IPS-18c (cell line): ENCODE measurements around the gene ARMS2.

ENCODE experiments used
- H3K4me3 ChIP-seq: 2 replicates; pipeline ENCODE4 v1.7.0; 2013; ENCODE audit warnings: low read depth, mild to moderate bottlenecking, low read length, moderate library complexity; ENCODE audit not compliant: insufficient read depth
- H3K9me3 ChIP-seq: one replicate; pipeline ENCODE4 v1.6.1; 2013; ENCODE audit warnings: mild to moderate bottlenecking, low read length, moderate library complexity; ENCODE audit not compliant: control insufficient read depth, insufficient read depth

Gene ARMS2

DNA sequence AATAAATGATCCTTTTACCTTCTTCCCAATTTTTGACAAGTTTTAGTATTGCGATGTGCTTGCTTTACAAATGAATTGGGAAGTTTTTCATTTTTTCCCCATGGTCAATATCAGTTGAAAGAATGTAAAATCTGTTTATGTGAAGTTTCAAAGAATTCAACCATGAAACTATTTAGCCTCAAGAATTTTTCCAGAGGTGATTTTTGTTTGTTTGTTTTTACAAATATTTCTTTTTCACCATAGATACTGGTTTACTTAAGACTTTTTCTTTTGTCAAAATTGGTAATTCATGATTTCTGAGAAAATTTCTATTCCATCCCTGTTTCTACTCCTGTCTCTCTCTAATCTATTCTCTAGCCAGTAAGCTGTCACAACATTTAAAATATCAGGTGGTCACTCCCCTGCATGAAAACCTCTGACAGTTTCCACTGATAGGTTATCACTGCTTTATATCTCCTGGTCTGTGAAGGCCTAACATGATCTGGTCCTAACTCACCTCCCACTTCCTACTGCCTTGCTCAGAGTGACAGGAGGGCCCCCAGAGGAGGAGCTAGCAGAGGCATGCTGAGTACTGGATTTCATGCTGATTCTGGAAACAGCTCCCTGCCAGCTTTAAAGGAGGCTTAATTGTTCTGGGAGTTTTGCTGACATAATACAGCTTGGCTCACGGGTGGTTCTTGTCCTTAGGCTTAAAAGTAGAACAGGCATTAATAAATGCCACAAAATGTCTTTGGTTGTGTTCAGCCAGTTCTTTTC, 7.6 kb upstream of the ARMS2 start:
- Histone ChIP-seq H3K9me3 (no peaks in the 10 kb centered on the region), H3K4me3 (no peak overlapping the region)

DNA sequence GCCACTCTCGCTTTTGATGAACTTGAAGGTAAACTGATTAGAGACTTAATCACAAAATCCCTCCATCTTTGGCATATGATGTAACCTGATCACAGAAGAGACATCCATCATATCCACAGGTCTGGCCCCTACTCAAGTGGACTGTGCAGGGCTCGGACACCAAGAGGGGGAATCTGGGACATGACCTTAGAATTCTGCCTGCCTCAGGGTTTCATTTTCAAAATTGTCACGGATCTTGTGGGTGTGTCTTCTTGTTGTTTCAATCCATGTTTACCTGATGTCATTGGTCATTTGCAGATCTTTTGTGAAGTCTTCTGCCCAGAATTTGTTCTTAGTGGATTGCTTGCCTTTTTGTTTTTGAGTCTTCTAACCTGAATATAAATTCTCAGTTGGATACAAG, 5.9 kb upstream of the ARMS2 start:
- Histone ChIP-seq H3K4me3 (no peak overlapping the region), H3K9me3 (peaks cover 2% of the 10 kb centered on the region)

DNA sequence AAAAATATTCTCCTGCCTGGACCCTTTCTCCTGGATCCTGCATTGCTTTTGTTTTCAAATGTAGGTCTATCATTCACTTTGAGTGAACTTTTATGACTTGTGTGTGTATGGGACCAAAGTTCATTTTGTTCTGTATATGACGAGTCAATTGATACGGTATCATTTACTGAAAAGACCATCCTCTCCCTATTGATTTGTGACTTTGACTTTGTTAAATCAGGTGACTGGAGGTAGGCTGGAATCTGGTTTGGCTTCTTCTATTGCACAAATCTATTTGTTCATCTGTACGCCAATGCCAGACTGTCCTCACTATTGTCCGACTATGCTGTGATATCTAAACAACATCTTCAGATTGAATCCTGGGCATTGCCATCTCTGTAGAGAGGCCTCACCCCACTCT, 5.3 kb upstream of the ARMS2 start:
- H3K4me3 ChIP-seq: no peak overlapping the region
- peaks cover 2% of the 10 kb centered on the region for H3K9me3 ChIP-seq

DNA sequence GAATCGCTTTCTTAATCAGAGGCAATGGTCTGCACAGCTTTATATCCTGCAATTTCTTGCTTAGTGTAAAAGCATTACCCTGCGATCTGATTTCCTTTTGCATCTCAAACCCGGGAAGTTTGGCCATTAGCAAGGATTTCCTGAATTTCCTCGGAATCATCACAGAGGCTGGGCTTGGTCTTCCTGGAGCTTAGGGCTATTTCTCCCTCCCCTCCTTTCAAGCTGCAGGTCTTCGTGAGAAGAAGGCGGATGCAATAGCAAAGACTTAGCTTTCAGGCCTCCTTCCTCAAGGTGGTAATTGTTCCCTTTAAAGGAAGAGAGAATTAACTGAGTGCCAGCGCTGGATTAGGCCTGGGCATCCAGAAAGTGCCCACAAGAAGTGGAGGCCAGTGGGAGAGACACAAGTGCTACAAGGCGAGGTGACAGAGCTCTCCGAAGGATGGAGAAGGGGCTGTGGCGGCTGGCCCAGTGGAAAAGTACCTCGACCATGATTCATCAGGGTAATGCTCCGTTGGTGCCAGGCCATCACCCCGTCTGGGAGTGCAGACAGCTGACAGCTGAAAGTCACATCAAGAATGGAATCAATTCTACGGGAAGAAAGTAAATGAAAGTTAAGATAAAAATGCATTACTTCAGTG, 4.0 kb upstream of the ARMS2 start:
- H3K4me3 ChIP-seq: no peak overlapping the region
- peaks cover 2% of the 10 kb centered on the region for H3K9me3 ChIP-seq

DNA sequence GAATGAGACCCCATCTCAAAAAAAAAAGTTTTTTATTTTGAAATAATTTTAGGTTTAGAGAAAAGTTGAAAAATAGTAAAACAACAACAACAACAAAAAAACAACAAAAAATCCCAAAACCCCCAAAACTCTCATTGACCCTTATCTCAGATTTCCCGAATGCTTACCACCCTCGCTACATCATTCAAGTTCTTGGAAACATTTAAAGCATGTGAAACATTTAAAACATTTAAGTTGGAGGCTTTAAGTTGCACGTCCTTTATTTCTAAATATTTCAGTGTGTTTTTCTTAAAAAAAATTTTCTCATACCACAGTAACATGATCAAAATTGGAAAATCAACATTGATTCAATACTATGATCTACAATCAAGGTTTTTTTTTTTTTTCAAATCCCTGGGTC, 382 bp upstream of the ARMS2 start:
- H3K4me3 ChIP-seq: no peak overlapping the region
- H3K9me3 ChIP-seq: peaks cover 4% of the 10 kb centered on the region

DNA sequence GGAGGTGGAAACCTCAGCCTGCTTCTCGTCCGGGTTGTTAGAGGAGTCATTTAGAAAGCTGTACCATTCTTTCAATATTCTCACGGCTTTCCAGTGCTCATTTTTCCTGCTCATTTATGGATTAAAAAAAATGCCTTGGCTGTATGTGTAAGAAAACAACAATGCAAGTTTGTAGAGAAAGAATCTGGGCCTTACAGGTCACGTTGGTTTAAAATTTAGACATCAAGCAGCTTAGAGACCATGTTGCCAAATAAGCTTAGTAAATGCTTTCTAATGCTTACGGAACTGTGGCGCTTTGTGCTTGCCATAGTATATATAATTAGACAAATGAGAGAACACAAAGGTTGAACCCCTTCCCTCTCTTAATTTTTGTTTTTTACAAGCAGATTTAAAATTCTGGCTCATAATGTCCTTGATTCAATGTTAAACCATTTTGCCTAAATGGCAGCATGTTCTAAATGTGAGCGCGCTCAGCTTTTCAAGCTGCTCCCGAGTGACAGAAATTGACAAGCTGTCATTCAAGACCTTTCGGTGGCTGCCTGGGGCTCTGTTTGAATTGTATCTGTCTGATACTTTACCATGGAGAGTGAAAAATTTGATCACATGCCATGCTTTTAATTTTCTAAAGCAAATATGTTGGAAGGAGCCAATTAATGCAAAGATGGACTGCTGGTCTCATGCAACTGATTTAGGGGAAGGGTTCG, 1.1 kb downstream of the ARMS2 start:
- H3K9me3 ChIP-seq: peaks cover 6% of the 10 kb centered on the region
- no peak overlapping the region for H3K4me3 ChIP-seq

DNA sequence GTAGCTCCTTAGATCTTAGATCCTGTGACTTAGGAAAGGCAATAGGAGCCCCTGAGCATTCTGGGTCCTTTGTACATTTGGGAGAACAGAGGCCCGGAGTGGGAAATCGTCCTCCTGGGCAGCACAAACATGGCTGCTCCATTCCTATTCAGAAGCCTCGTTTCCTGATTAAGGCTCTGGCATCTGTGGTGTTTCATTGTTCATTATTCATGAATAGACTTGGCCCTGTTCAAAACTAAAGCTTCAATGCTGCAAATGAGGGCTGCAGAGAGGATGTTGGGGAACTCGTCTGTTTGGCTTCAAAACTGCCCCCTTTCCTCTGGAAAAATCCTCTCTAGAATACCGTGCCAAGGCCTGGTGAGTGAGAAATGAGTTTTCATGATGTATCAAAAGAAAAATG, 3.5 kb downstream of the ARMS2 start:
- peaks cover 4% of the 10 kb centered on the region for H3K9me3 ChIP-seq

DNA sequence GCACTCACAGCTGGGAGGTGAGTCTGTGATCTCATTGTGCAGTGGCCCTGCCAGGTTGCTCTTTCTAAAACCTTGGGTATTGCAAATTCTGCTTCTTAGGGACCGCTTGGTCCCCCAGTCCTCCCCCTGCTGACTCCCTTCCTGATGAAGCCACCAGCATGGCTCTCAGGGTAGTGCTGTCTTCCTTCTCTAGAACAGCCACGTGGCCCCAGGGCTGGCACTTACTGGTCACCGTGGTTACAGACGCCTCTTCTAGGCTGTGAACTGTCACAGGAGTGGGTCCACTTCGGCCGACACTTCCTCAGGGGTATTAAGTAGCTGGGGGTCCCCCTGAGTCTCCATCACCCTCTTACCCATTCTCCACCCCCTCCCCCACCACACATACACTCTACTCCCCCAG, 4.2 kb downstream of the ARMS2 start:
- H3K9me3 ChIP-seq: peaks cover 4% of the 10 kb centered on the region
- H3K4me3 ChIP-seq: no peak overlapping the region

More for the DNA sequence above, 3.5 kb downstream of the ARMS2 start:
- no peak overlapping the region for H3K4me3 ChIP-seq

DNA sequence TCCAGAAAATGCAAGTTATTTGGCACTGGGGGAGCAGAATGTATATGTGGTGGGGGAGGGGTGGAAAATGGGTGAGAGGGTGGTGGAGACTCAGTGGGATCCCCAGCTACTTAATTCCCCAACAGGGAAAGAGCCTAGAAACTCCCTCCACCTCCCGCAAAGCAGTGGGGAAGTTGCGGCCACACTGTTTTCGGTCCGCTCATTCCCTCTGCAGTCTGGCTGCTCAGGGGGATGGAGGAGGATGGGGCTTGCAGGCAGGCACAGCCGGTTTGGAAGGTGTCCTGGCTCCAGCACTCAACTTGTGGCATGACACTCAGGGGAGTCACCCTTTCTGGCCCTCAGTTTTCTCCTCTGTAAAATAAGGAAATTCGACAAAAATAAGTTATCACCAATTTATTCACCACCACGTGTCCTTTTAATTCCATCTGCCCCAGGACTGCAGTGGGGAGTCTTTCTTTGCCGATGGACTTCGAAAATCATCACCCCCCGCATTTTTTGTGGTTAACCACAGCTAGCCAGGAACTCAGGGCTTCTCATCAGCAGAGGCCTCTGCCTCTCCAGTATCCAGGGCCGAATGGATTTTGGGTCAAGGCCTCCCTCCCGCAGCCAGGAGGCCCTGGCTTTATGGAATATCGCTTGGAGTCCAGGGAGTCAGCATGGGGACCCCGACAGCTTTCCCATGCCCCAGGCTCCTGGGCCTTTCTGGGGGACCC, 5.3 kb downstream of the ARMS2 start:
- peaks cover 4% of the 10 kb centered on the region for H3K9me3 ChIP-seq
- H3K4me3 ChIP-seq: no peak overlapping the region

DNA sequence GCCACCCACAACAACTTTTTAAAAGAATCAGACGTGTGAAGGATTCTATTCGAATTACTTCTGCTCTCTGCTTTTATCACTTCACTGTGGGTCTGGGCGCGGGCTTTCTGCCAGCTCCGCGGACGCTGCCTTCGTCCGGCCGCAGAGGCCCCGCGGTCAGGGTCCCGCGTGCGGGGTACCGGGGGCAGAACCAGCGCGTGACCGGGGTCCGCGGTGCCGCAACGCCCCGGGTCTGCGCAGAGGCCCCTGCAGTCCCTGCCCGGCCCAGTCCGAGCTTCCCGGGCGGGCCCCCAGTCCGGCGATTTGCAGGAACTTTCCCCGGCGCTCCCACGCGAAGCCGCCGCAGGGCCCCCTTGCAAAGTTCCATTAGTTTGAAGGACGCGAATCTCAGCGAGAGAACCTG, 6.4 kb downstream of the ARMS2 start:
- H3K4me3 ChIP-seq: peak overlapping the region; percentile 50
- H3K9me3 ChIP-seq: peaks cover 4% of the 10 kb centered on the region

DNA sequence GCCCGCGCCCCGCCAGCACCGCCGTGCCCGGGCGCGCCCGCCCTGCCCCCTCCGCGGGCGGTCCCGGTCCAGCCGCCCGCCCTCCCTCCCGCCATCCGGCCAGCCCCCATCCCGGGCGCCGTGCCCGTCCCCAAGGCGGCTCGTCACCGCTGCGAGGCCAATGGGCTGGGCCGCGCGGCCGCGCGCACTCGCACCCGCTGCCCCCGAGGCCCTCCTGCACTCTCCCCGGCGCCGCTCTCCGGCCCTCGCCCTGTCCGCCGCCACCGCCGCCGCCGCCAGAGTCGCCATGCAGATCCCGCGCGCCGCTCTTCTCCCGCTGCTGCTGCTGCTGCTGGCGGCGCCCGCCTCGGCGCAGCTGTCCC, 6.9 kb downstream of the ARMS2 start, which contains the start of gene HTRA1:
TSS of gene HTRA1 (plus strand) at position 187 of the 362 bp plus-strand sequence. CDS start at position 287, 100 bp downstream.
- Histone ChIP-seq H3K9me3 (peaks cover 4% of the 10 kb centered on the region), H3K4me3 (peak within 1 kb of the TSS; percentile 64)

DNA sequence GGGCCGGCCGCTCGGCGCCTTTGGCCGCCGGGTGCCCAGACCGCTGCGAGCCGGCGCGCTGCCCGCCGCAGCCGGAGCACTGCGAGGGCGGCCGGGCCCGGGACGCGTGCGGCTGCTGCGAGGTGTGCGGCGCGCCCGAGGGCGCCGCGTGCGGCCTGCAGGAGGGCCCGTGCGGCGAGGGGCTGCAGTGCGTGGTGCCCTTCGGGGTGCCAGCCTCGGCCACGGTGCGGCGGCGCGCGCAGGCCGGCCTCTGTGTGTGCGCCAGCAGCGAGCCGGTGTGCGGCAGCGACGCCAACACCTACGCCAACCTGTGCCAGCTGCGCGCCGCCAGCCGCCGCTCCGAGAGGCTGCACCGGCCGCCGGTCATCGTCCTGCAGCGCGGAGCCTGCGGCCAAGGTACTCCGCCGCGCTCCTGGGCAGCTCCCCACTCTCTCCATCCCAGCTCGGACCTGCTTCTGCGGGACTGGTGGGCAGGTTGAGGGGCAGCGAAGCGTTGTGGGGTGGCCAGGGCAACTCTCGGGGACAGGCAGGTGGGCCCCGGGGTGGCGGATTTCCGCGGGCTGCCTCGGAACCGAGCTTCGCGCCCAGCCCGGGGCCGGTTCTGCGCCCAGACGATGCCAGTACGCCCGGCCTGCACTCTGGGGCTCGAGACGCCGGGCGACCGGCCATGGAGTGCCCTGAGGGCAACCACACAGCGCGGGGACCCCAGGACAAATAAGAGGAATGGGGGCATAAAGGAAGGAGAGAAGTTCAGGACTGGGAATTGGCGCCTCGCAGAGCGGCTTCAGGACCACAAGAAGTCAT, 7.5 kb downstream of the ARMS2 start:
- Histone ChIP-seq H3K4me3 (peak overlapping the region; percentile 64), H3K9me3 (peaks cover 4% of the 10 kb centered on the region)

DNA sequence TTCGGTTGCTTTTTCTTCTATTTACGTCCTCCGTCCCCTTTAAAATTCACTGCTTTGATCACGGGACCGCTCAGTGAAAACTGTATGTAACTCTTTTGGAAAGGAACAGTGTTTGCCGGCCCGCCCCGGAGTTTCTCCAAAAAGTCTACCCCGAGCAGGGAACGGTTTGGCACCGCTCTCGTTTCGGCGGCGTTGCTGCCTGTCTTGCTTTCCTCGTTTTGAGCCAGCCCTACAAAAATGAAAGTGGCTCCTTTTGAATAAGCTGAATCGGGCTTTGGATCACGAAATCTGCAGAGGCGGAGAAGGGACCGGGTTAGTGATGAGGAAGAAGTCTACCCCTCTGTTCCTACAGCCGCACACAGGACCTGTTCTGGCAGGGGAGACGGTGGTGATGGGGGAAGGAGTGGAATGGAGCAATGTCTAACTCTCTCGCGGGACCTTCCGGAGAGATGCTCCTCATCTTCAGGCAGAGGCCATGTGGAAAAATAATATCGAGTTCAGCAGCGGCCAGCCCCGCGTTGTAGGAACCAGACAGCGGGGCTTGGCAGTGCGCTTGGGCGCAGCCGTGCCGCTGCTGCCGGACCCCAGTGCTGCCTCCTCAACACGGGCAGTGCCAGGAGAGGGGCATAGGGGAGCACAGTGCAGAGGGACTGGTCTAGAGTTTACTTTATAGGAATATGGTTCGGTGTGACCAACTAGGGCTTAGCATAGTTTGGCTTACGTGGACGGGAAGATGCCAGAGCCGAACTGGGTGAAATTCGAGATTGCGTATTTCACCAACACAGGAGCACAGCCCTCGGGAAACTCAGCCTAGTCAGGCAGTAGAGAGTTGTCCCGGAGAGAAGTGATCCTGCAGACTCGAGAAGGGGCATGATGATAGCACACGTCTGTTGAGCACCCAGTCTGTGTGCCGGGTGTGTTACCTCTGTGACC, 8.3 kb downstream of the ARMS2 start:
- peak overlapping the region; percentile 64 for H3K4me3 ChIP-seq

DNA sequence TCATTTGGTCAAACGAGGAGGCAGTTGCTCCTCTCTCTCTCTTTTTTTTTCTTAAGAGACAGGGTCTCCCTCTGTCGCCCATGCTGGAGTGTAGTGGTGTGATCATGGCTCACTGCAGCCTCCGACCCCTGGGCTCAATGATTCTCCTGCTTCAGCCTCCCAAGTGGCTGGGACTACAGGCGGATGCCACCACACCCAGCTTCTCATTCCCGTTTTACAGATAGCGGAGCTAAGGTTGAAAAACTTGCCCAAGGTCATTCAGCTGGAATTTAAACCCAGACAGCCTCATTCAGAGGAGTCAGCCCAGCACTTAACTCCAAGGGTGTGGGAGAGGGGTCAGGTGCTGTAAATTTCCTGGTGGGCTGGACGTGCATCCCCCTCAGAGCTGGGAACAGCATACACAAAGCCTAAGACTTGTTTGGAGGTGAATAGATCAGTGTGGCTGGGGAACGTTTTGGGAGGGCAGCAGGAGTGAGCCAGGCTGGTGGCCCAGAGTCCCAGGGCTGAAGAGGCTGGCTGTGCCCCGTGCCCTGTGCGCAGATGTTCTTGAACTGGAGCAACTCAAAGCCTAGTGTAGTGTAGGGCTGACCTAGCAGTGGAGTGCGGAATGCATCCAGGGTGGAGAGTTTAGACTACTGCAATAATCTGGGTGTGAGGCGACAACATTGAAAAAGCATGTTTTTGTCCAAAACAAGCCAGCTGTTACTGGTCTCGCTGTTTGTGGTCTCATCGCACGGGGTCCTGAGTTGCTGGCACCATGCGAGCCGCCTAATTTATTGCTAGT, 9.2 kb downstream of the ARMS2 start:
- peaks cover 2% of the 10 kb centered on the region for H3K9me3 ChIP-seq
- H3K4me3 ChIP-seq: no peak overlapping the region

More for the DNA sequence above, 8.3 kb downstream of the ARMS2 start:
- peaks cover 2% of the 10 kb centered on the region for H3K9me3 ChIP-seq

DNA sequence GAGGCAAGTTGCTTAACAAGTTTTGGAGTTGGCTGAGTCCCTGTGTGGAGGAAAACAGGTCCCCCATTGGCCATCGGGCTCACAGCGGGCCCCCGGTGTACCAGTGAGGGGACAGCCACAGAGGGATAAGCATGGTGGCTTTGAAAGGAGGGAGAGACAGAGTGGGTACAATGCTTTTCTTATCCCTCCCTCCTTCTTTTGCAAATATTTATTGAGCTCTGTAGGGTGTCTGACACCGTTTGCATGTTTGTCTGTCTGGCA, 9.7 kb downstream of the ARMS2 start:
- peaks cover 2% of the 10 kb centered on the region for H3K9me3 ChIP-seq
- no peak overlapping the region for H3K4me3 ChIP-seq
